Activated CD4-positive, alpha-beta T cell treated with anti-CD3 and anti-CD28 coated beads for 36 hours (primary cell): ENCODE measurements around the gene RBMS1. TPM values are rescaled to one million over a fixed set of nuclear protein-coding genes. Genes with fewer than 3 reads are reported as not detected.
"Not testable (repeated sequence)": the region's sequence is repeated elsewhere in the genome, so short reads cannot be mapped to it uniquely, and the experiment has no call there.

Experiments
- ATAC-seq: fragments of 200-7000 bp; cut with Tn5 transposase; one replicate; pipeline ENCODE4 v1.10.0; 2021; ENCODE audit warnings: mild to moderate bottlenecking, moderate library complexity
- CTCF ChIA-PET: fragments of 350-600 bp; sonication (Branson Sonifier 250); formaldehyde crosslinking; loops from one replicate; lab custom pipeline; 2021; ENCODE audit warnings: antibody characterized with exemption; lab: Charles Lee
- POLR2A ChIA-PET: fragments of 350-600 bp; sonication (Branson Sonifier 250); formaldehyde crosslinking; loops from one replicate; lab custom pipeline; 2021; ENCODE audit warnings: antibody characterized with exemption, inconsistent platforms; lab: Charles Lee
- DNase-seq: peaks from one replicate; pipeline ENCODE4 v3.0.0-alpha.2; 2020
- H3K27ac Mint-ChIP-seq: one replicate; pipeline ENCODE4 v1.8.0; 2021; ENCODE audit warnings: mixed read lengths
- H3K27me3 Mint-ChIP-seq: one replicate; pipeline ENCODE4 v1.8.0; 2021; ENCODE audit warnings: mixed read lengths
- H3K36me3 Mint-ChIP-seq: one replicate; pipeline ENCODE4 v1.8.0; 2021; ENCODE audit warnings: low read depth, mixed read lengths
- H3K4me1 Mint-ChIP-seq: one replicate; pipeline ENCODE4 v1.8.0; 2021; ENCODE audit warnings: mixed read lengths
- H3K4me3 Mint-ChIP-seq: one replicate; pipeline ENCODE4 v1.8.0; 2021; ENCODE audit warnings: mild to moderate bottlenecking, moderate library complexity, mixed read lengths
- H3K9me3 Mint-ChIP-seq: one replicate; pipeline ENCODE4 v1.8.0; 2021; ENCODE audit warnings: low read depth, mixed read lengths
- intact Hi-C, 2 experiments: fragments of 100-400 bp; cut with DNase I in 1 of 2; cut with micrococcal nuclease in 1 of 2; formaldehyde crosslinking; loops; one replicate each; pipeline versions ENCODE4 v1.14.2 to v1.15.1; 2022 to 2024; cut with DNase I, micrococcal nuclease
- total RNA-seq, 2 experiments: library from RNA; stranded (reverse); gene quantifications; one replicate each; pipeline ENCODE4 v1.2.3, GENCODE V29; 2021

RBMS1 gene
- total RNA-seq, 2 experiments from 2014 or later: 39.3 to 47.7 TPM

DNA sequence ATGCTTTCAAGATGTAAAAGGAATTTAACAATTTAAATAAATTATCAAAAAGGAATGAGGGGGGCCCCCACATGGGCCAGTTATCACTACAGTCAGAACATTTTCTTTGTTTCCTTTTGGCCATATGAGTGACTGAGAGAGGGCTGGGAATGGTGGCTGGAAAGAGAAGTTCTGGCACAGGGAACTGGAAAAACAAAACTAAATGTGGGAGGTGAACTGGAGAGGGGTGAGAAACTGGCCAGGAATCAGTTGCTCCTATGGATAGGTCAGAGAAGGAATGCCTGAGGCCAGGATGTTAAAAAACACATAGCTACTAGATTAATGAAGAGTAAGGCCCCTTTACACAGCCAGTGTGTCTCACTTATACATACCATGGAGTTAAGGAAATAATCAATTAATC, 121.0 kb downstream of the RBMS1 start:
- intact Hi-C loops: loop anchor here in 1 of 2 experiments (2.0 kb wide), 1 partner anchor 14 kb away; no protein-coding TSS in a partner anchor
- Mint-ChIP-seq H3K4me3 (no peak overlapping the region), H3K9me3 (no peaks in the 10 kb centered on the region), H3K27me3 (no peaks in the 10 kb centered on the region), H3K4me1 (peaks cover 84% of the 10 kb centered on the region), H3K27ac (peak overlapping the region; percentile 11), H3K36me3 (peaks cover 2% of the 10 kb centered on the region)
- CTCF ChIA-PET: interaction anchor here (0.8 to 2.3 kb wide), 3 partner anchors 8 to 691 kb away, joined by 3 to 10 read pairs (median 3); no protein-coding TSS in a partner anchor
- POLR2A ChIA-PET: no interaction called here
- no peak for ATAC-seq
- DNase-seq: no peak

DNA sequence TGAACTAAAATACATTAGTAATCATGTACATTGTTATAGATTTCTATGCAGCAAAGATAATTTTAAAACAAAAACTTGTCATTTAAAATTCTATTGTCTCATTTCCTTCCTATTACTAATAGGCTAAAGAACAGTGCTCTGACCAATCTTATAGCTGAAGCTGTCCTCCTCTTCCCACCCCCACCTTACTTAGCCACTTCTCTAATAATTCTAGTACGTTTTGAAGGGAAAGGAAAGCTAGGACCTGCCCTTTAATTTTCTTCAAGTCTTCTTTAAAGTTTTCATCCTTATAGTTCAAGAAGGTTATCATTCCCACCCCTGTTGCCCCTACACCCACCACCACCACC, 121.6 kb downstream of the RBMS1 start:
- POLR2A ChIA-PET: no interaction called here
- no peak overlapping the region for H3K27ac Mint-ChIP-seq
- H3K4me1 Mint-ChIP-seq: peaks cover 78% of the 10 kb centered on the region
- H3K4me3 Mint-ChIP-seq: no peak overlapping the region
- DNase-seq: no peak
- intact Hi-C loops: loop anchor here in 1 of 2 experiments (2.0 kb wide), 1 partner anchor 15 kb away; no protein-coding TSS in a partner anchor
- CTCF ChIA-PET: interaction anchor here (1.0 kb wide), 1 partner anchor 9 kb away, joined by 3 read pairs; no protein-coding TSS in a partner anchor
- H3K9me3 Mint-ChIP-seq: no peaks in the 10 kb centered on the region
- no peak for ATAC-seq
- no peaks in the 10 kb centered on the region for H3K27me3 Mint-ChIP-seq
- H3K36me3 Mint-ChIP-seq: peaks cover 2% of the 10 kb centered on the region

DNA sequence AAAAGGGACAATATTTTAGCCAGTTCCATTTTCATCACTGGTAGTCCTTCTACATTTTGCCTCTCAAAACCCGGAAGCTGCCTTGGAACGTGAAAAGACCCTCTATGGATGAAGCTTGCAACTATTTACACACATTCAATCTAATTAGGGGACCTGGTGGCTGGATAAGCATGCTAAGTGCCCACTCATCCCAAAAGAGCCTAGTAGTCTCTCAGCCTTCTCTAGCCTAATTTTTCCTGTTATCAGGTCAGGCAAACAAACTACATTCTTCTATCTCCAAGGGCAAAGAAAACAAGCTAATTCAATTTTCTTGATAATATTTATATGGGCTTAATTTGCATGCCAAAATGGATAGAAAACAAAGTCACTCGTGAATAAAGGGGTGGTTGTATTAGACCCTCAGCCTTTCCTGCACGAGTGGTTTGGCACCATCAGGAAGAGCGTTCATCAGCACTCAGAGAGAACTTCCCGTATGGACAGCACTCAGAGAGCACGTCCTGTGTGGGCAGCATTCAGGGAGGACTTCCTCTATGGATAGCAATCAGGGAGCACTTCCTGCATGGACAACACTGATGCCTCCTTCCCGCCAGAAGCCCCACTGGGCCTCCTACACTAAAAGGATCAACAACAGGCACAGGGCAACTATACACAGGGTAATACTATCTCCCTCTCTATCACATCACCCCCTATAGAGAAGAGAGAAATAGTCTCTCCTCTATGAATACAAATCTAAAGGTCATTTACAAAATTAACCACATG, 122.2 kb downstream of the RBMS1 start:
- H3K4me3 Mint-ChIP-seq: no peak overlapping the region
- no peak for ATAC-seq
- peaks cover 75% of the 10 kb centered on the region for H3K4me1 Mint-ChIP-seq
- H3K27me3 Mint-ChIP-seq: no peaks in the 10 kb centered on the region
- H3K27ac Mint-ChIP-seq: no peak overlapping the region
- ChIA-PET CTCF (interaction anchor here (0.8 to 1.1 kb wide), 5 partner anchors 10 to 161 kb away, joined by 3 to 5 read pairs (median 3); no protein-coding TSS in a partner anchor), POLR2A (no interaction called here)
- intact Hi-C loops: loop anchor here in 1 of 2 experiments (2.0 kb wide), 1 partner anchor 15 kb away; no protein-coding TSS in a partner anchor
- H3K9me3 Mint-ChIP-seq: no peaks in the 10 kb centered on the region
- peaks cover 5% of the 10 kb centered on the region for H3K36me3 Mint-ChIP-seq
- no peak for DNase-seq

DNA sequence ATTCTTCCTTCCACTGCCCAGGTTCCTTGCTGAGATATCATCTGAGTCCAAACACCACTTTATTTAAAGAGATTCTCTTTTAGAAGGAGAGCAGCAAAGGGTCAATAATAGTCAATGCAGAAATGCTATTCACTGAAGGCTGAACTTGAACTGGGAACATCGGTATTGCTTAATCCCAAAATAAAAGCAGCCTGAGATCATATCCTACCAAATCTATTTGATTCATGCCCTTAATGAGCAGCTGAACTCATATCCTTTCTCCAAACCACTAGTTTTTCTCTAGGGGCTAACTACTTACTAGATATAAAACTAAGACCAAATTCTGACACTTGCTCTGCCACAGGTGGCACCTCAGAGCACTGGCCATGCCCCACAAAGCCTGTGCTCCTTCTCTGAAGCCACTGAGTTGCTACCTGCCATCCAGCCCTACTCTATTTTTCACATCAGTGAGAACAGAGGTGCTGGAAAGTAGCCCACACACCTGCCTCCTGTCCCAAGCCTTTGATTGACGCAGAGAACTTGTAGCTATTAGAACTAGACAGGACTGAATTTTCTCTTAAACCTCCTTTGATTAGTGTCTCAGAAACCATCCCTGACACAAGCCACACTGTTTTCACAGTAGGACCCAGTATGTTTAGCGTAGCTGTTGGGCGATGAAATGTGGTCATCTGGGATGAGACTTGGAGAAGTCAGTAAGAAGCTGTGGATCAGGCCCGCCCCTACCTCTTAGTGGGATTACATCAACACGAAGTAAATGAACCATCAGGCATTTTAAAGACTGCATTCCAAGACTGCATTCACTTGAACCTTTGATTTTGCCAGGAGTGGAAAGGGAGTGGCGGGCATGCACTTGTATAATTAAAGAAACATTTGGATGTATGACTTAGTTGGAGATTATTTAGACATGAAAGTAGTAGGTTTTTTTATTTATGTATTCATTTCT, 124.3 kb downstream of the RBMS1 start:
- H3K4me1 Mint-ChIP-seq: peaks cover 75% of the 10 kb centered on the region
- no peak overlapping the region for H3K4me3 Mint-ChIP-seq
- H3K27me3 Mint-ChIP-seq: no peaks in the 10 kb centered on the region
- H3K9me3 Mint-ChIP-seq: no peaks in the 10 kb centered on the region
- CTCF ChIA-PET: interaction anchor here (0.5 kb wide), 1 partner anchor 461 kb away, joined by 6 read pairs; no protein-coding TSS in a partner anchor
- peaks cover 16% of the 10 kb centered on the region for H3K36me3 Mint-ChIP-seq
- intact Hi-C loops: no loop called here
- ATAC-seq: no peak
- DNase-seq: no peak
- no peak overlapping the region for H3K27ac Mint-ChIP-seq
- POLR2A ChIA-PET: no interaction called here

DNA sequence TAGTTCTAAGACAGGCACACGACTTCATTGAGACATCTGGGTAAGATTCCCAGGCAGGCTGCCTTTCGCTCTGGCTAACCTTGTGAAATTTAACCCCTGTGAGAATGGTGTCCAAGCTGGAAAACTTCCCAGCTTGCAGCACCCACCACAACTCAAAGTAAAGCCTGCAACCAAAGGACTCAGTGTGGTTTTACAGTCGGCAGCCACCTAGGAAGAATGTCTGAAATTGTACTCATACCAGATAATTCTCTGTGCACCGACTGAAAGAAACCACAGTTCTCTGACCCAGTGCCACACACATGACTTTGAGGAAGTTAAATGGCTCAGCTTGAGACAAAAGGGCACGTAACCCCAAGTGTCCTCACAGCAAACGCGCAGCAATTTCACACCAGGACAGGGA, 125.7 kb downstream of the RBMS1 start:
- peak; percentile 31 for DNase-seq
- H3K9me3 Mint-ChIP-seq: no peaks in the 10 kb centered on the region
- H3K27ac Mint-ChIP-seq: peak overlapping the region; percentile 68
- H3K36me3 Mint-ChIP-seq: peaks cover 24% of the 10 kb centered on the region
- peak; percentile 71 for ATAC-seq
- intact Hi-C loops: no loop called here
- POLR2A ChIA-PET: interaction anchor here (0.7 kb wide), 1 partner anchor 116 kb away, joined by 3 read pairs; no protein-coding TSS in a partner anchor
- H3K4me1 Mint-ChIP-seq: peaks cover 70% of the 10 kb centered on the region
- peak overlapping the region; percentile 33 for H3K4me3 Mint-ChIP-seq
- H3K27me3 Mint-ChIP-seq: no peaks in the 10 kb centered on the region
- CTCF ChIA-PET: interaction anchor here (1.1 kb wide), 1 partner anchor 275 kb away, joined by 3 read pairs; no protein-coding TSS in a partner anchor

DNA sequence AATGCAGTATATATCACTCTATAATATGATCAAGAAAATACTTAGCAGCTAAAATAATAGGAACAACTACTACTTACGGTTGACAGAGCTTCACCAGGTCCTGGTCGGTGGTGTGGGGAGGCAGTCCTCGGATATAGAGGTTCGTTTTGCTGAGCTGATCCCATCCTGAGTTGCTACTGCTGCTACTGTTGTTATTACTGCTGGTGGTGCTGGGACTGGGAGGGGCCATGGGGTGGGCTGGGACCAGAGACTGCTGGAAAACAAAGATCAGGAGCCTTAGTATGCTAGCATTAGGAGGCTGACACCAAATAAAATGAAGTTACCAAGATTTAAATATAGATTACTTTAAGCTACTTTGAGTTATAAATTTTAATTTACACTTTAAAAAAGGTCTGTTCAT, 126.5 kb downstream of the RBMS1 start:
- POLR2A ChIA-PET: not testable (repeated sequence)

DNA sequence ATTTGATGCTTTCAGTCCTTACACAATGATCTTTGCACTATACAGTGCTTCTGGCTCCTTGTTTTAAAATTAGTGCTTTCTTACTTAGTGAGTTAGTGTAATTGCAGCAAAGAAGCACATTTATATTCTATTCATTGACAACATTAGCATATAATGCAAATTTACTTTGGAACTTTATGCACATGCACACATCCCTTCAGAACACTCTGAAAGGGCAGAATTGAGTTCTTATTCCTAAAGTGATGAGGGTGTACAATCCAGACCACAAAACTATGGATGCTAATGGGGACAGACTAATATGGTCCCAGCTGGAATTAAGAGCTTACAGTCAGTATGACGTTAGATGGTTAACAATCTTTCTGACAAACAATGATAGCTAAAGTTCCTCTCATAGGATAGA, 127.1 kb downstream of the RBMS1 start:
- no peaks in the 10 kb centered on the region for H3K27me3 Mint-ChIP-seq
- peaks cover 60% of the 10 kb centered on the region for H3K4me1 Mint-ChIP-seq
- ATAC-seq (no peak), DNase-seq (no peak)
- H3K36me3 Mint-ChIP-seq: peaks cover 24% of the 10 kb centered on the region
- H3K27ac Mint-ChIP-seq: no peak overlapping the region
- intact Hi-C loops: no loop called here
- H3K4me3 Mint-ChIP-seq: no peak overlapping the region
- ChIA-PET CTCF (interaction anchor here (0.5 kb wide), 1 partner anchor 43 kb away, joined by 3 read pairs; no protein-coding TSS in a partner anchor), POLR2A (no interaction called here)
- no peaks in the 10 kb centered on the region for H3K9me3 Mint-ChIP-seq

More for the DNA sequence above, 126.5 kb downstream of the RBMS1 start:
- CTCF ChIA-PET: interaction anchor here (1.1 kb wide), 1 partner anchor 276 kb away, joined by 3 read pairs; no protein-coding TSS in a partner anchor
- intact Hi-C loops, H3K27ac Mint-ChIP-seq, H3K9me3 Mint-ChIP-seq, H3K27me3 Mint-ChIP-seq, DNase-seq, H3K4me3 Mint-ChIP-seq, ATAC-seq: not testable (repeated sequence)
- H3K4me1 Mint-ChIP-seq: peaks cover 67% of the 10 kb centered on the region
- H3K36me3 Mint-ChIP-seq: peaks cover 24% of the 10 kb centered on the region

DNA sequence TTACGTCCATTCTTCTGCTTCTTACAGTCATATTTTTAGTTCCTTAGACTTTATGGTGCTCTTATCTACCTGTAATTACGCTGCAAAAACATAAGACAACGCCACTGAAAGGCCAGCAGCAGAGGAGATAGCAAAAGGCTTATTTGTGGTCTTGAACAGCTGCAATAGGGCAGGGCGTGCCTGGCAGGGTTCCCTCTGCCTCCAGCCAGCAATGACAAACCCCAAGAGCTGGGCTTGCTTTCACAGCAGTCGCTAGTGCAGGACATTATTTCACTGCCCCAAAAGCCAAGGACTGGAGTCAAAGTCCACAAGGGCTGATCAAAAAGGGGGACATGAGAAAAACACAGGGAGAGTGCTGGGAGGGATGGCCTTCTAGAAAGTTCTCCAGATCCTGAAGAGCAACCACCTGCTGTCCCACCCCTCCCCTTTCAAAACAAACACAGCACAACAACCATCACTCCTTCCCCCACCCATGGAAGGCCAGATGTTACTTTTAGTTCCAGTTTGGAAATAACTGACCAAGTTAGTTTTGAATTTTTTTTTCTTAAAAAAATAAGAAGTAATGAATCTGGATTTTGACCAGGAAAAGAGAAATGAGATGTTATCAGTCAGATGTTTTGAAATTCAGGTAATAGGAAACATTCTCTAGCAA, 127.8 kb downstream of the RBMS1 start:
- ChIA-PET CTCF (interaction anchor here (0.5 to 0.9 kb wide), 2 partner anchors 10 to 42 kb away, joined by 3 to 4 read pairs; no protein-coding TSS in a partner anchor), POLR2A (interaction anchor here (0.6 kb wide), 1 partner anchor 25 kb away, joined by 5 read pairs; no protein-coding TSS in a partner anchor)
- no peak overlapping the region for H3K27ac Mint-ChIP-seq
- H3K4me3 Mint-ChIP-seq: no peak overlapping the region
- H3K36me3 Mint-ChIP-seq: peaks cover 24% of the 10 kb centered on the region
- no peaks in the 10 kb centered on the region for H3K9me3 Mint-ChIP-seq
- intact Hi-C loops: no loop called here
- H3K27me3 Mint-ChIP-seq: no peaks in the 10 kb centered on the region
- H3K4me1 Mint-ChIP-seq: peaks cover 58% of the 10 kb centered on the region
- ATAC-seq: no peak
- no peak for DNase-seq

DNA sequence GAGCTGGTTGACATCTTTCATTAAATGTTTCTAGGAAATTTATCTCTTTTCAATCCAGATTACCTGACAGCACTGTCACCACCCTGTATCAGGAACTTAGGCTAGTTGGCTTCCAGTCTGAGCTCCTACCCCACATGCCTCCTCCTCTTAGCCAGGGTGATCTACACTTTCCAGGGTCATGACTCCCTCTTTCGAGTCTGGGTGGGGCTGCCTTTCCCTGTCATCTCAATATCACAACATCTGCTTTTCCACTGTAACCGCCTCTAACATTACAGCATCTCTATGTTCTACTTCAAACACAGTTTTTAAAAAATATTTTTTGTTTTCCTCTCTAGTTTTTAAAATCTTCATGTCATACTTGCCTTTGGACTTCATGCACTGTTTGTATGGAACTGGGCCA, 129.2 kb downstream of the RBMS1 start:
- Mint-ChIP-seq H3K4me1 (peaks cover 55% of the 10 kb centered on the region), H3K27me3 (no peaks in the 10 kb centered on the region), H3K27ac (no peak overlapping the region), H3K9me3 (no peaks in the 10 kb centered on the region), H3K4me3 (no peak overlapping the region), H3K36me3 (peaks cover 28% of the 10 kb centered on the region)
- ChIA-PET POLR2A (no interaction called here), CTCF (interaction anchor here (0.8 to 1.9 kb wide), 5 partner anchors 11 to 16 kb away, joined by 3 to 6 read pairs (median 3); no protein-coding TSS in a partner anchor)
- intact Hi-C loops: no loop called here
- no peak for DNase-seq
- ATAC-seq: no peak

DNA sequence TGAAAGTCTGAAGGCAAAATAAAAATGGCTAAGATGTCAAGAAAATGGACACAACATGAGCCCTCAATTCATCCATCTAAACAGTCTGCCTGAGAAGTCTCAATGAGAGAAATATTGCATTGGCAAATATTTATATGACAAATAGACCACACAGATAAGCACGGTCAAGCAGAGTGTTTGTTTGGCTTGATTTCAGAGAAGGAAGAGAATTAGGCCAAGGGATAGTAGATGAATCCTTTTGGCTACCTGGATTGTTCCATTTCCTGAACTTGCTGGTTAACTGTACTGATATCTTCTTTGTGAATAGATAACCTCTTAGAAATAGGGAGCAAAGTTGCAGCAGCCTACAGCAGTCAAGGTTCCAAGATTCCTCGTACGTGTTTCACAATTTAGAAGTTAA, 129.6 kb downstream of the RBMS1 start:
- H3K36me3 Mint-ChIP-seq: peaks cover 28% of the 10 kb centered on the region
- POLR2A ChIA-PET: no interaction called here

More for the DNA sequence above, 129.6 kb downstream of the RBMS1 start:
- DNase-seq (no peak), ATAC-seq (no peak)
- no peak overlapping the region for H3K27ac Mint-ChIP-seq
- peaks cover 51% of the 10 kb centered on the region for H3K4me1 Mint-ChIP-seq
- no peaks in the 10 kb centered on the region for H3K27me3 Mint-ChIP-seq
- CTCF ChIA-PET: interaction anchor here (0.8 to 1.9 kb wide), 4 partner anchors 10 to 16 kb away, joined by 3 to 6 read pairs (median 4); no protein-coding TSS in a partner anchor
- H3K4me3 Mint-ChIP-seq: no peak overlapping the region
- intact Hi-C loops: no loop called here
- no peaks in the 10 kb centered on the region for H3K9me3 Mint-ChIP-seq
